WTC11 (cell line): ENCODE results near the gene POLR2C.

Source experiments
- CTCF ChIP-seq: fragments of 200-600 bp; IDR thresholded peaks from 2 replicates; pipeline ENCODE4 v1.8.0; 2022; ENCODE audit warnings: antibody characterized with exemption
- E2F5 ChIP-seq: sonication (generic); formaldehyde crosslinking; IDR thresholded peaks from 2 replicates; pipeline ENCODE4 v1.8.1; 2022; ENCODE audit warnings: mild to moderate bottlenecking, moderate library complexity, missing genetic modification reagents
- ELF4 ChIP-seq: sonication (generic); formaldehyde crosslinking; IDR thresholded peaks from 2 replicates; pipeline ENCODE4 v1.8.1; 2022; ENCODE audit warnings: low read depth, mild to moderate bottlenecking, moderate library complexity, missing genetic modification reagents
- ESRRA ChIP-seq: sonication (generic); formaldehyde crosslinking; IDR thresholded peaks from 2 replicates; pipeline ENCODE4 v1.8.1; 2022; ENCODE audit warnings: mild to moderate bottlenecking, missing genetic modification reagents, borderline replicate concordance
- FOXP4 ChIP-seq: sonication (generic); formaldehyde crosslinking; IDR thresholded peaks from 2 replicates; pipeline ENCODE4 v1.8.0; 2022; ENCODE audit warnings: mild to moderate bottlenecking, missing genetic modification reagents
- HMGXB4 ChIP-seq: sonication (generic); formaldehyde crosslinking; IDR thresholded peaks from 2 replicates; pipeline ENCODE4 v1.8.1; 2023; ENCODE audit warnings: mild to moderate bottlenecking, moderate library complexity, missing genetic modification reagents
- MAX ChIP-seq: sonication (generic); formaldehyde crosslinking; IDR thresholded peaks from 2 replicates; pipeline ENCODE4 v1.8.0; 2022; ENCODE audit warnings: mild to moderate bottlenecking, missing genetic modification reagents
- ZMAT4 ChIP-seq: fragments of 250-450 bp; sonication (Bioruptor Pico); IDR thresholded peaks from 2 replicates; pipeline ENCODE4 v1.9.0; 2021; ENCODE audit warnings: mild to moderate bottlenecking
- ZNF317 ChIP-seq: sonication (generic); formaldehyde crosslinking; IDR thresholded peaks from 2 replicates; pipeline ENCODE4 v1.8.1; 2023; ENCODE audit warnings: low read depth, mild to moderate bottlenecking, moderate library complexity, missing genetic modification reagents, borderline replicate concordance
- ZNF396 ChIP-seq: fragments of 250-450 bp; sonication (Bioruptor Pico); IDR thresholded peaks from 2 replicates; pipeline ENCODE4 v1.8.0; 2021; ENCODE audit warnings: mild to moderate bottlenecking, moderate library complexity, borderline replicate concordance

DNA sequence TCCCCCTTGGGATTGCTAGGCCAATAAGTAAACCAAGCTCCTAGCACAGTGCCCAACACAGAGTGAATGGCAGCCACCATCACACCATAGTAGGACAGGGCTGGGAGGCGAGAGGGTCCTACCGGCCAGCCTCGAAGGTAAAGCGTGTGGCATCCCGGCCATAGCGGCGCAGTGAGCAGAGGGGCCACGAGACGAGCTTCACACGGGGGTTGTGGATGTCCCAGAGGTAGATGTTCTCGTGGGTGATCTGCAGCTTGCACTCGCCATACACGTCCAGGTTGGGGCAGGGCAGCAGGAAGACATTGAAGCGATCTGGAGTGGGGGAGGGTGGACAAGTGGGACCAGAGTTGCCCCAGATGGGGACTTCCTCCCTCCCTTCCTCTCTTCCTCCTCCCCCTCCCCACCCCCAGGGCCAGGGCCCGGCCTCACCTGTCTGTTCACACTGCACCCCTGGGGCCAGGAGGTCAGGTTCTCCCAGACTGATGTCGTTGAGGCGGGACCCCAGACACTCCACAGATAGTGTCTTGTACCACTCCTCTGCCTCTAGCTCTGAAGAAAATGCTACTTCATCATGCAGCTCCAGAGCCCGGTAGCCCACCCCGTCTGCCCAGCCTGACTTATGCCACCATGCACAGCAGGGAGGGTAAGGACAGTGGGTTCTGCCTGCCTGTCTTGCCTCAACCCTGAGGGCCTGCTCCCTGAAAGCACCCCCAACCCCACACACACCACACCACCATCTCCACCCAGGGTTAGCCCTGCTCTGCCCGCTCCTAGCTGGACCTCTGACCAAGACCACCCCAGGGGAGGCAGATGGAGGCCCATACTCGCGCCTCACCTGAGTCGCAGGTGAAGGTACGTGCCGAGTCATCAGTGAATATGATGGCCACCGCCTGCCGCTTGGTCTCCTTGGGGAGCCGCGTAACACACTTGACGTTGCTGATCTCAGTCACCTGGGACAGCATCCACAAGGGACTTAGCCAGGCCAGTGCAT is 12.5 kb downstream of the POLR2C start:
- TF ChIP-seq CTCF (no peak), MAX (no peak), ZNF317 (CRISPR knock-in tag) (no peak), E2F5 (no peak), FOXP4 (CRISPR knock-in tag) (no peak), ELF4 (no peak), ESRRA (CRISPR knock-in tag) (no peak), ZMAT4 (CRISPR knock-in tag) (no peak), HMGXB4 (CRISPR knock-in tag) (0 out of 2 replicates have a peak, but pooled peaks have one; percentile 52), ZNF396 (CRISPR knock-in tag) (no peak)
